Right atrium auricular region (tissue), 2 donors: ENCODE results near the gene GTF2F2. TPM values are rescaled to one million over a fixed set of nuclear protein-coding genes. Genes with fewer than 3 reads are reported as not detected.
"Not testable (repeated sequence)": the region's sequence is repeated elsewhere in the genome, so short reads cannot be mapped to it uniquely, and the experiment has no call there.

ENCODE experiments used
- DNase-seq: peaks from one replicate; pipeline ENCODE4 v3.0.0-alpha.2; 2019; ENCODE audit warnings: low spot score
- H3K27ac ChIP-seq, 2 donors: fragments of 200-600 bp; sonication (generic); 1 replicate in 1 of 2; 2 replicates in 1 of 2; pipeline ENCODE4 v1.5.1; 2016 to 2019
- H3K27me3 ChIP-seq, 2 donors: fragments of 200-600 bp; sonication (generic); one replicate each; pipeline versions ENCODE4 v1.5.1 to v1.6.0; 2017 to 2019
- H3K36me3 ChIP-seq: fragments of 200-600 bp; sonication (generic); one replicate; pipeline ENCODE4 v1.5.1; 2016
- H3K4me1 ChIP-seq, 2 donors: fragments of 200-600 bp; sonication (generic); one replicate each; pipeline versions ENCODE4 v1.5.1 to v1.6.0; 2017 to 2019
- H3K4me3 ChIP-seq, 2 donors: fragments of 200-600 bp; sonication (generic); 1 replicate in 1 of 2; 2 replicates in 1 of 2; pipeline ENCODE4 v1.5.1; 2017 to 2019; ENCODE audit warnings: mild to moderate bottlenecking in 1 of 2, moderate library complexity in 1 of 2
- H3K9me3 ChIP-seq, 2 donors: fragments of 200-600 bp; sonication (generic); one replicate each; pipeline ENCODE4 v1.5.1; 2019
- CTCF ChIP-seq, 2 donors: fragments of 200-600 bp; sonication (generic); IDR thresholded peaks; one replicate each; pipeline ENCODE4 v1.5.1; 2019; ENCODE audit warnings: antibody characterized with exemption in 2 of 2
- total RNA-seq, 2 donors: library from RNA; depleted of rRNA; stranded (reverse); fragments of >200 nt; gene quantifications; one replicate each; pipeline ENCODE4 v1.1.0, GENCODE V29; 2016

Gene GTF2F2
- total RNA-seq, 2 donors from 2014 or later = 9.4 to 23.3 TPM

DNA sequence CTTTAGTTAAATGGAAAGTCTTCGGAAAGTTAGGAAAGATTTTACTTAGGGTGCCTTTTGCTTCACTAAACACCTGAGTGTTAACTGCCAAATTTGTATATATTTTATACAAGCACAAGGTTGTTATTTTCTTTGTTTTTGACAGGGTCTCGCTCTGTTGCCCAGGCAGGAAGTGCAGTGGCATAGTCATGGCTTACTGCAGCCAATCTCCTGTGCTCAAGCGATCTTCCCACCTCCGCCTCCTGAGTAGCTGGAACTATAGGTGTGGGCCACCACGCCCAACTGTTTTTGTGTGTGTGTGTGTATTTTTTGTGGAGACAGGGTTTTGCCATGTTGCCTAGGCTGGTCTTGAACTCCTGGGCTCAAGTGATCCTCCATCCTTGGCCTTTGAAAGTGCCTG, 64.4 kb downstream of the GTF2F2 start:
- DNase-seq = no peak
- H3K36me3 ChIP-seq = no peaks in the 10 kb centered on the region
- no peak for TF ChIP-seq CTCF (IDR thresholded peaks at IDR 0.05)
- H3K27me3 ChIP-seq = no peaks in the 10 kb centered on the region
- no peak overlapping the region for H3K4me3 ChIP-seq
- H3K4me1 ChIP-seq = no peaks in the 10 kb centered on the region
- no peaks in the 10 kb centered on the region for H3K9me3 ChIP-seq
- H3K27ac ChIP-seq = no peak overlapping the region

DNA sequence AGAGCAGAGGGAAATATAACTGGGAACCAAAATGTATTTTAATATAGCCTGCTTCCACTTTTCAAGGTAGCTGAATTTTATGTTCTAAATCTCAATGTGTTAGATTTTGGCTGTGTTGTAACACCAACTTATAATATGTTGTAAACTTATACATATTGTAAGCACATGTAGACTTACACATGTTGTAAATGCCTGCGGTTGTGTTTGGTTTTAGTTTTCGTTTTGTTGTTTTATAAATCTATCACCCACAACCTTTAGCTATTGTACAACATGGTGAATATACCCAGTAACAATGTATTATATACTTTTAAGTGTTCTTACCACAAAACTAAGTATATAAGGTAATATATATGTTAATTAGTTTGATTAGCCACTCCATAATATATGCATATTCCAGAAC, 65.0 kb downstream of the GTF2F2 start:
- Histone ChIP-seq H3K36me3 (no peaks in the 10 kb centered on the region), H3K27ac (no peak overlapping the region), H3K9me3 (no peaks in the 10 kb centered on the region), H3K27me3 (no peaks in the 10 kb centered on the region), H3K4me1 (no peaks in the 10 kb centered on the region), H3K4me3 (no peak overlapping the region)
- DNase-seq = no peak
- no peak for TF ChIP-seq CTCF (IDR thresholded peaks at IDR 0.05)

DNA sequence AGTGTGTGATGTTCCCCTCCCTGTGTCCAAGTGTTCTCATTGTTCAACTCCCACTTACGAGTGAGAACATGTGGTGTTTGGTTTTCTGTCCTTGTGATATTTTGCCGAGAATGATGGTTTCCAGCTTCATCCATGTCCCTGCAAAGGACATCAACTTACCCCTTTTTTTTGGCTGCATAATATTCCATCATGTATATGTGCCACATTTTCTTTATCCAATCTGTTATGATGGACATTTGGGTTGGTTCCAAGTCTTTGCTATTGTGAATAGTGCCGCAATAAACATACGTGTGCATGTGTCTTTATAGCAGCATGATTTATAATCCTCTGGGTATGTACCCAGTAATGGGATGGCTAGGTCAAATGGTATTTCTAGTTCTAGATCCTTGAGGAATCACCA, 68.8 kb downstream of the GTF2F2 start:
- not testable (repeated sequence) for H3K4me1 ChIP-seq, H3K27me3 ChIP-seq, H3K4me3 ChIP-seq, H3K27ac ChIP-seq, DNase-seq, H3K9me3 ChIP-seq, H3K36me3 ChIP-seq

- not testable (repeated sequence) for H3K9me3 ChIP-seq, H3K36me3 ChIP-seq, H3K4me1 ChIP-seq, H3K4me3 ChIP-seq, DNase-seq, H3K27ac ChIP-seq, H3K27me3 ChIP-seq
Observed at GRCh38 chr13:45189511-45189910, 69.2 kb downstream of the GTF2F2 start.

- Histone ChIP-seq H3K36me3 (no peaks in the 10 kb centered on the region), H3K4me3 (no peak overlapping the region), H3K9me3 (no peaks in the 10 kb centered on the region), H3K27ac (no peak overlapping the region), H3K27me3 (no peaks in the 10 kb centered on the region), H3K4me1 (peaks cover 0 to 16% of the 10 kb centered on the region in 2 donors)
- no peak for TF ChIP-seq CTCF (IDR thresholded peaks at IDR 0.05)
- no peak for DNase-seq
Observed at GRCh38 chr13:45191874-45192273, 71.6 kb downstream of the GTF2F2 start.

DNA sequence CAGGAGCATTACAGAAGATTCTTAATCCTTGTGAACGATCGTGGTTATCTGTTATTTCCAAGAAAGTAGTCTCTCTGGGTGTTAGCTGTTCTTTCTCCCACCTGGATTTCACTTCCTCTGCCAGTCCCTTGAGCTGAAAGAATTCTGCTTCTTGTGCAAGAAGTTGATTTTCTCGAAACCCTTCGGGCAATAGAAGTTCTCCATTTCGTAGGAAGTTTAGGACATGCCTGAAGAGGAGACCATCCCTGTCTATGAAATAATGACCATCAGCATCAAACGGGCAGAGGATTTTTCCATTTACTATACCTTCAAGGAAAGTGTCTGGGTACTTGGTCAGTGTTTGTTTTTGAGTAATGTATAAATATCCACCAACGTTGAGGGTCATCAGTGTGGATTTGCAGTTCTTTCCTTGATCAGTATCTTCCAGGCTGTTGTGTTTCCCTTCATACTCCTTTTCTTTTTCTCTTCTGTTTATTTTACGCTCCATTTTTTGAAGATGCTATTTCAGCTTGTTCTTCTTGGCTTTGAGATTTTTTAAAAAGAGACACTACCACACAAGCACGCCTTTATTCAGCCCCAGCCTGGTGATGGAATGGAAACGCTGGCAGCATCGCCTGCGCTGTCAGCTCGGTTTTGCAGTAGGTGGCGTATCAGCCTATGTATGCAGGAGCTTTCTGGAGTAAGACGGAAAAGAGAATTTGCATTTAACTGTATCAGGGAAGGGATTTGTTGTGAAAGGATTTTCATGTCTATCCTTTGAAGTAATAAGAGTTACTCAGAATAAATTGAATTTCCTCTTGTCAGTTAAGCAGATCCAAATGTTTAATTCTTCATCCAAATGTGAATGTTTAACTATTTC, 74.0 kb downstream of the GTF2F2 start:
- peak; percentile 74 for DNase-seq
- peak in 1 of 2 donors; percentile 59 for TF ChIP-seq CTCF (IDR thresholded peaks at IDR 0.05)
- no peak overlapping the region for H3K4me3 ChIP-seq
- no peaks in the 10 kb centered on the region for H3K27me3 ChIP-seq
- H3K27ac ChIP-seq = no peak overlapping the region
- H3K9me3 ChIP-seq = no peaks in the 10 kb centered on the region
- peaks cover 0 to 17% of the 10 kb centered on the region in 2 donors for H3K4me1 ChIP-seq
- no peaks in the 10 kb centered on the region for H3K36me3 ChIP-seq

- DNase-seq = no peak
- H3K27me3 ChIP-seq = no peaks in the 10 kb centered on the region
- no peaks in the 10 kb centered on the region for H3K9me3 ChIP-seq
- H3K36me3 ChIP-seq = no peaks in the 10 kb centered on the region
- H3K27ac ChIP-seq = no peak overlapping the region
- peaks cover 0 to 17% of the 10 kb centered on the region in 2 donors for H3K4me1 ChIP-seq
- H3K4me3 ChIP-seq = no peak overlapping the region
- TF ChIP-seq CTCF (IDR thresholded peaks at IDR 0.05) = no peak
Observed at GRCh38 chr13:45195421-45195820, 75.1 kb downstream of the GTF2F2 start.
